ENCODE data around the gene TTC6.

- no peak for TF ChIP-seq GATA3 (IDR thresholded peaks at IDR 0.05; ENCODE audit: low read depth, low read length)
- no peak for TF ChIP-seq GATA2 (IDR thresholded peaks at IDR 0.05; ENCODE audit: low read depth, low read length)
Measured at GRCh38 chr14:37565550-37565949, 29.9 kb upstream of the TTC6 start.

Data from SH-SY5Y (cell line).